MM.1S (cell line): ENCODE results near the gene KRT17.
"Not testable (repeated sequence)": the region's sequence is repeated elsewhere in the genome, so short reads cannot be mapped to it uniquely, and the experiment has no call there.

Source experiments
- DNase-seq: peaks from one replicate; pipeline ENCODE4 v3.0.0-alpha.2; 2015
- H2AFZ ChIP-seq: fragments of 300-600 bp; sonication (generic); 2 replicates; pipeline ENCODE4 v1.6.0; 2016; ENCODE audit warnings: antibody characterized with exemption, low read length
- H3F3A ChIP-seq: fragments of 300-600 bp; sonication (generic); 2 replicates; pipeline ENCODE4 v1.6.1; 2016; ENCODE audit warnings: mild to moderate bottlenecking, antibody characterized with exemption, low read length, moderate library complexity, mixed read lengths; ENCODE audit not compliant: insufficient read depth
- H3K27ac ChIP-seq: fragments of 300-600 bp; sonication (generic); 2 replicates; pipeline ENCODE4 v1.5.1; 2016; ENCODE audit warnings: mild to moderate bottlenecking, low read length
- H3K27me3 ChIP-seq: fragments of 300-600 bp; sonication (generic); replicated peaks from 2 replicates; pipeline ENCODE4 v1.6.0; 2016; ENCODE audit warnings: low read length; ENCODE audit not compliant: insufficient read depth
- H3K36me3 ChIP-seq: fragments of 300-600 bp; sonication (generic); replicated peaks from 2 replicates; pipeline ENCODE4 v1.6.1; 2016; ENCODE audit warnings: mild to moderate bottlenecking, low read length, mixed read lengths; ENCODE audit not compliant: insufficient read depth
- H3K4me1 ChIP-seq: fragments of 300-600 bp; sonication (generic); 2 replicates; pipeline ENCODE4 v1.6.1; 2016; ENCODE audit warnings: low read length, mixed read lengths
- H3K4me2 ChIP-seq: fragments of 300-600 bp; sonication (generic); 2 replicates; pipeline ENCODE4 v1.6.0; 2016; ENCODE audit warnings: low read depth, low read length
- H3K4me3 ChIP-seq: fragments of 300-600 bp; sonication (generic); 2 replicates; pipeline ENCODE4 v1.5.1; 2016; ENCODE audit warnings: low read length, mixed read lengths
- H3K79me2 ChIP-seq: fragments of 300-600 bp; sonication (generic); 2 replicates; pipeline ENCODE4 v1.6.1; 2016; ENCODE audit warnings: mixed run types, low read length, mixed read lengths
- H3K9ac ChIP-seq: fragments of 300-600 bp; sonication (generic); 2 replicates; pipeline ENCODE4 v1.6.1; 2016; ENCODE audit warnings: low read length, mixed read lengths
- H3K9me2 ChIP-seq: fragments of 300-600 bp; sonication (generic); replicated peaks from 2 replicates; pipeline ENCODE4 v1.6.1; 2016; ENCODE audit warnings: mild to moderate bottlenecking, low read length, mixed read lengths; ENCODE audit not compliant: insufficient read depth
- H3K9me3 ChIP-seq: fragments of 300-600 bp; sonication (generic); replicated peaks from 2 replicates; pipeline ENCODE4 v1.6.1; 2016; ENCODE audit warnings: mild to moderate bottlenecking, low read length, mixed read lengths; ENCODE audit not compliant: insufficient read depth
- H4K20me1 ChIP-seq: fragments of 300-600 bp; sonication (generic); 2 replicates; pipeline ENCODE4 v1.6.1; 2016; ENCODE audit warnings: mild to moderate bottlenecking, low read length, moderate library complexity, mixed read lengths; ENCODE audit not compliant: insufficient read depth
- EZH2 ChIP-seq: fragments of 300-600 bp; sonication (generic); optimal IDR thresholded peaks from 2 replicates; pipeline ENCODE3; 2017; ENCODE audit warnings: low read depth, mild to moderate bottlenecking, antibody characterized with exemption, low read length, mixed read lengths
- EZH2phosphoT487 ChIP-seq: fragments of 300-600 bp; sonication (generic); IDR thresholded peaks from 2 replicates; pipeline ENCODE4 v1.6.1; 2018; ENCODE audit warnings: antibody characterized with exemption, low read length
- TF ChIP-seq, protein P1 (sequence below): fragments of 300-600 bp; sonication (generic); IDR thresholded peaks from 2 replicates; pipeline ENCODE4 v1.5.1; 2016; ENCODE audit warnings: antibody characterized with exemption, low read length, mixed read lengths

KRT17 gene

DNA sequence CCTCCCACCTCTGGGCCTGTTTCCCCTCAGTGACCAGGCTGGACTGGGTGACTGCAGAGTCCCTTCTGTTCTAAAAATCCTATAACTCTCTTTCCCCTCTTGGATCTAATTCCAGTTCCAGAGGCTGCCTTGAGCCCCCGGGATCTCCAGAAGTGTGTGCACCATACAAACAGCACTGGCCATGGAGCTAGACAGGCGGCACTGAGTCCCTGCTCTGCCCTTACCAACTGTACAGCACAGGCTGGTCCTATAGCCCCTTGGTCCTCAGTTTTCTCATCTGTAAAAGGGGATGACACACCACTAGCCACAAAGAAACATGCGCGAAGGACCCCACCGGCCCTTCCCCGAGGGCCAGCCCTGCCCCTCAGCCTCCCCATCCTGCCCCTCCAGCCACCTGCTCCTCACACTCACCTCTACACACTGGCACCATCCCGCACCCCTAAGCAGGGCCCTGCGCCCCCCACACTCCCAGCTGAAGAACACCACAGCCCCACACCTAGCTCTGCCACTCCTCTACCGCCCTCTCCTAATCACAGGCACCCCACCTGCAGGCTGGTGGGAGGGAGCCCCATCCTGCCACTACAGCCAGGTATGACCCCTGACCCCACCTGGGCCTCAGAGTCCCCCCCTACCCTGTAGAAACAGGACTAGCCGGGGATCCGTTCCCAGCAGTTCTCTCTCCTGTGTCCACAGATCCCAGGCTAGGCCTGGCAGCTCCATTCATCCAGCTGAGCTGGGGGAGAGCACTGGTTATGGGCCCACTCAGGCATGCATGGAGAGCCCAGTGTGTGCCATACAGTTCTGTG lies 10.9 kb downstream of the KRT17 start:
- no peaks in the 10 kb centered on the region for H3K9me2 ChIP-seq
- H3K27me3 ChIP-seq, result peaks cover 43% of the 10 kb centered on the region
- no peaks in the 10 kb centered on the region for H3K36me3 ChIP-seq
- TF ChIP-seq, protein P1, sequence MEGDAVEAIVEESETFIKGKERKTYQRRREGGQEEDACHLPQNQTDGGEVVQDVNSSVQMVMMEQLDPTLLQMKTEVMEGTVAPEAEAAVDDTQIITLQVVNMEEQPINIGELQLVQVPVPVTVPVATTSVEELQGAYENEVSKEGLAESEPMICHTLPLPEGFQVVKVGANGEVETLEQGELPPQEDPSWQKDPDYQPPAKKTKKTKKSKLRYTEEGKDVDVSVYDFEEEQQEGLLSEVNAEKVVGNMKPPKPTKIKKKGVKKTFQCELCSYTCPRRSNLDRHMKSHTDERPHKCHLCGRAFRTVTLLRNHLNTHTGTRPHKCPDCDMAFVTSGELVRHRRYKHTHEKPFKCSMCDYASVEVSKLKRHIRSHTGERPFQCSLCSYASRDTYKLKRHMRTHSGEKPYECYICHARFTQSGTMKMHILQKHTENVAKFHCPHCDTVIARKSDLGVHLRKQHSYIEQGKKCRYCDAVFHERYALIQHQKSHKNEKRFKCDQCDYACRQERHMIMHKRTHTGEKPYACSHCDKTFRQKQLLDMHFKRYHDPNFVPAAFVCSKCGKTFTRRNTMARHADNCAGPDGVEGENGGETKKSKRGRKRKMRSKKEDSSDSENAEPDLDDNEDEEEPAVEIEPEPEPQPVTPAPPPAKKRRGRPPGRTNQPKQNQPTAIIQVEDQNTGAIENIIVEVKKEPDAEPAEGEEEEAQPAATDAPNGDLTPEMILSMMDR, result no peak
- no peak for TF ChIP-seq EZH2
- no peak for TF ChIP-seq EZH2phosphoT487
- H3K79me2 ChIP-seq, result no peaks in the 10 kb centered on the region
- DNase-seq, result no peak
- no peak overlapping the region for H2AFZ ChIP-seq
- H3K9me3 ChIP-seq, result no peaks in the 10 kb centered on the region
- H3K4me1 ChIP-seq, result no peaks in the 10 kb centered on the region
- no peaks in the 10 kb centered on the region for H4K20me1 ChIP-seq
- H3K27ac ChIP-seq, result no peak overlapping the region
- H3K4me2 ChIP-seq, result no peak overlapping the region
- H3K4me3 ChIP-seq, result no peak overlapping the region
- H3K9ac ChIP-seq, result no peak overlapping the region
- no peaks in the 10 kb centered on the region for H3F3A ChIP-seq

GRCh38 chr17:41612376-41613160 lies 11.8 kb downstream of the KRT17 start, which contains the start of gene KRT16:
TSS of gene KRT16 (minus strand) at chr17:41612767. CDS start at chr17:41612688, 79 bp downstream.
- not testable (repeated sequence) for DNase-seq, H3K9me3 ChIP-seq, H3K9ac ChIP-seq, H3K27ac ChIP-seq, H3K4me2 ChIP-seq, H3K9me2 ChIP-seq, H3K4me3 ChIP-seq, H3K4me1 ChIP-seq, H4K20me1 ChIP-seq, H3K36me3 ChIP-seq, H3F3A ChIP-seq, H3K79me2 ChIP-seq, H2AFZ ChIP-seq
- H3K27me3 ChIP-seq, result peaks cover 33% of the 10 kb centered on the region

- H3K4me3 ChIP-seq, result no peak overlapping the region
- H4K20me1 ChIP-seq, result no peaks in the 10 kb centered on the region
- H3K4me2 ChIP-seq, result no peak overlapping the region
- TF ChIP-seq EZH2phosphoT487, result no peak
- TF ChIP-seq, protein P1, result no peak
- no peak for TF ChIP-seq EZH2
- no peaks in the 10 kb centered on the region for H3K4me1 ChIP-seq
- no peaks in the 10 kb centered on the region for H3K36me3 ChIP-seq
- H3K9me2 ChIP-seq, result no peaks in the 10 kb centered on the region
- H3K27ac ChIP-seq, result no peak overlapping the region
- H3K79me2 ChIP-seq, result no peaks in the 10 kb centered on the region
- no peaks in the 10 kb centered on the region for H3K9me3 ChIP-seq
- peaks cover 32% of the 10 kb centered on the region for H3K27me3 ChIP-seq
- no peak overlapping the region for H2AFZ ChIP-seq
- H3K9ac ChIP-seq, result no peak overlapping the region
- no peaks in the 10 kb centered on the region for H3F3A ChIP-seq
- no peak for DNase-seq
Observed at GRCh38 chr17:41610965-41611640, 13.3 kb downstream of the KRT17 start.
